CD14-positive monocyte (primary cell): Measurements from ENCODE around the gene TTC36. TPM values are rescaled to one million over a fixed set of nuclear protein-coding genes. Genes with fewer than 3 reads are reported as not detected.

Experiments
- DNase-seq, 3 donors: peaks; one replicate each; pipeline ENCODE4 v3.0.0-alpha.2; 2011 to 2022
- H2AFZ ChIP-seq: 2 replicates; pipeline ENCODE4 v1.6.0; 2012; ENCODE audit warnings: mild to moderate bottlenecking, low read depth, low read length, inconsistent platforms; ENCODE audit not compliant: insufficient read depth, poor library complexity, severe bottlenecking
- H3K27ac ChIP-seq, 2 donors: 1 replicate in 1 of 2; 2 replicates in 1 of 2; pipeline ENCODE4 v1.5.1; 2012 to 2013; ENCODE audit warnings: low read length in 2 of 2, control low read depth in 1 of 2, inconsistent platforms in 1 of 2, low read depth in 1 of 2, mild to moderate bottlenecking in 1 of 2
- H3K27me3 ChIP-seq, 2 donors: one replicate each; pipeline versions ENCODE4 v1.6.0 to v1.6.1; 2011 to 2013; ENCODE audit warnings: low read length in 2 of 2; ENCODE audit not compliant: control insufficient read depth in 2 of 2, insufficient read depth in 2 of 2
- H3K36me3 ChIP-seq, 2 donors: replicated peaks in 1 of 2; 1 replicate in 1 of 2; 2 replicates in 1 of 2; pipeline versions ENCODE4 v1.5.1 to v1.6.1; 2012 to 2013; ENCODE audit warnings: low read length in 2 of 2, control low read depth in 1 of 2, inconsistent platforms in 1 of 2, mild to moderate bottlenecking in 1 of 2; ENCODE audit not compliant: insufficient read depth in 2 of 2, control insufficient read depth in 1 of 2
- H3K4me1 ChIP-seq, 2 donors: 1 replicate in 1 of 2; 2 replicates in 1 of 2; pipeline versions ENCODE4 v1.5.1 to v1.6.1; 2012 to 2013; ENCODE audit warnings: low read length in 2 of 2, control low read depth in 1 of 2, inconsistent platforms in 1 of 2, mild to moderate bottlenecking in 1 of 2, moderate library complexity in 1 of 2; ENCODE audit not compliant: insufficient read depth in 2 of 2, control insufficient read depth in 1 of 2
- H3K4me2 ChIP-seq: replicated peaks from 2 replicates; pipeline ENCODE3; 2012; ENCODE audit warnings: low read length, moderate library complexity, mild to moderate bottlenecking; ENCODE audit not compliant: poor library complexity, severe bottlenecking; ENCODE audit errors: extremely low read depth
- H3K4me3 ChIP-seq, 3 experiments: fragments of 200-600 bp in 1 of 3; sonication (generic) in 1 of 3; replicated peaks in 1 of 3; 1 replicate in 2 of 3; 2 replicates in 1 of 3; pipeline ENCODE4 v1.5.1; 2011 to 2013; ENCODE audit warnings: low read length in 3 of 3, mild to moderate bottlenecking in 3 of 3, control low read depth in 2 of 3, low read depth in 2 of 3, inconsistent platforms in 1 of 3, moderate library complexity in 1 of 3
- H3K79me2 ChIP-seq: 2 replicates; pipeline ENCODE4 v1.6.0; 2012; ENCODE audit warnings: mild to moderate bottlenecking, control low read depth, inconsistent platforms, low read length, moderate library complexity; ENCODE audit not compliant: insufficient read depth
- H3K9ac ChIP-seq: 2 replicates; pipeline ENCODE4 v1.6.0; 2017; ENCODE audit warnings: low read length, mild to moderate bottlenecking; ENCODE audit not compliant: insufficient read depth, poor library complexity, severe bottlenecking
- H3K9me3 ChIP-seq, 2 donors: replicated peaks in 1 of 2; 1 replicate in 1 of 2; 2 replicates in 1 of 2; pipeline versions ENCODE4 v1.5.1 to v1.6.1; 2012 to 2013; ENCODE audit warnings: low read length in 2 of 2, control low read depth in 1 of 2; ENCODE audit not compliant: control insufficient read depth in 1 of 2, insufficient read depth in 1 of 2
- H4K20me1 ChIP-seq: 2 replicates; pipeline ENCODE4 v1.6.0; 2012; ENCODE audit warnings: mild to moderate bottlenecking, low read length, control low read depth, moderate library complexity; ENCODE audit not compliant: insufficient read depth
- H3K27ac Mint-ChIP-seq, 7 donors: one replicate each; pipeline ENCODE4 v1.8.0; 2020; ENCODE audit warnings: mild to moderate bottlenecking in 7 of 7, mixed read lengths in 7 of 7, moderate library complexity in 6 of 7, inconsistent platforms in 2 of 7
- H3K27me3 Mint-ChIP-seq, 3 donors: one replicate each; pipeline ENCODE4 v1.8.0; 2021 to 2022; ENCODE audit warnings: low read depth in 3 of 3, mild to moderate bottlenecking in 3 of 3, mixed read lengths in 3 of 3, moderate library complexity in 3 of 3, inconsistent platforms in 1 of 3
- H3K36me3 Mint-ChIP-seq, 2 donors: one replicate each; pipeline ENCODE4 v1.8.0; 2020; ENCODE audit warnings: mixed read lengths in 2 of 2, inconsistent platforms in 1 of 2, mild to moderate bottlenecking in 1 of 2
- H3K4me1 Mint-ChIP-seq: one replicate; pipeline ENCODE4 v1.8.0; 2020; ENCODE audit warnings: mild to moderate bottlenecking, mixed read lengths
- H3K4me3 Mint-ChIP-seq, 2 donors: one replicate each; pipeline ENCODE4 v1.8.0; 2020; ENCODE audit warnings: mild to moderate bottlenecking in 2 of 2, mixed read lengths in 2 of 2, moderate library complexity in 1 of 2
- H3K9me3 Mint-ChIP-seq, 7 donors: one replicate each; pipeline ENCODE4 v1.8.0; 2020 to 2022; ENCODE audit warnings: mixed read lengths in 7 of 7, mild to moderate bottlenecking in 6 of 7, moderate library complexity in 6 of 7, inconsistent platforms in 2 of 7
- WGBS: methylation state at CpG from one replicate; pipeline ENCODE4 v1.1.5; 2013; ENCODE audit warnings: missing lambda C conversion rate; ENCODE audit not compliant: insufficient coverage; 5-methylcytosine and 5-hydroxymethylcytosine counted together
- intact Hi-C, 2 donors: fragments of 100-400 bp; cut with micrococcal nuclease; formaldehyde crosslinking; loops; one replicate each; pipeline versions ENCODE4 v1.15.0 to v1.15.1; 2023
- polyA plus RNA-seq, 3 donors: library from polyadenylated mRNA; depleted of rRNA in 1 of 3; unstranded in 2 of 3; stranded (reverse) in 1 of 3; fragments of 300-500 nt in 2 of 3; fragments of >200 nt in 1 of 3; fragmentation: Illumina TruSeq in 2 of 3; gene quantifications; 1 replicate in 2 of 3; 2 replicates in 1 of 3; pipeline ENCODE4 v1.2.3, GENCODE V29; 2012 to 2021
- TF ChIP-seq, protein P1 (sequence below): fragments of 200-600 bp; IDR thresholded peaks from one replicate; pipeline ENCODE4 v1.8.0; 2022; ENCODE audit warnings: antibody characterized with exemption, mild to moderate bottlenecking

TTC36 gene
- polyA plus RNA-seq, 3 donors, result not detected

DNA sequence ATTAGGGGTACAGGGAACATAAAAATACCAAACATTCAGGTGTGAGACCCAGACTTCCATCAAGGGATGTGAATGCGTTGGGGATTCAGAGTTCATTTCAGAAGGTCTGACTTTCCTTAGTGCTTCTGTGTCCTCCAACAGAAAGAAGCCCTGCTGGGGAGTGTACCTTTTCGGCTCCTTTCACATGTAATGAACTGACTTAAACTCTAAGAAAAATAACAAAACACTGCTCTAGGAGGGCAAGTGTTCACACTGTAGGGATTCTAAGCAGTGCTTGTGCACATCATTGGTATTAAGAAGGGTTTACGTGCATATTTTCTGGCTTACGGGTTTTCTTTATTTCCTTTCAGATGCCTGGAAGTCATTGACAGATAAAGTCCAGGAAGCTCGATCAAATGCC lies 15.7 kb upstream of the TTC36 start:
- Histone ChIP-seq H3K9ac (no peak overlapping the region), H4K20me1 (no peaks in the 10 kb centered on the region), H3K79me2 (no peaks in the 10 kb centered on the region), H3K27me3 (no peaks in the 10 kb centered on the region), H3K4me3 (no peak overlapping the region), H3K4me1 (no peaks in the 10 kb centered on the region), H3K27ac (no peak overlapping the region), H3K9me3 (no peaks in the 10 kb centered on the region), H3K36me3 (peaks cover 88 to 96% of the 10 kb centered on the region in 2 donors), H3K4me2 (no peak overlapping the region), H2AFZ (no peak overlapping the region)
- TF ChIP-seq, protein P1, sequence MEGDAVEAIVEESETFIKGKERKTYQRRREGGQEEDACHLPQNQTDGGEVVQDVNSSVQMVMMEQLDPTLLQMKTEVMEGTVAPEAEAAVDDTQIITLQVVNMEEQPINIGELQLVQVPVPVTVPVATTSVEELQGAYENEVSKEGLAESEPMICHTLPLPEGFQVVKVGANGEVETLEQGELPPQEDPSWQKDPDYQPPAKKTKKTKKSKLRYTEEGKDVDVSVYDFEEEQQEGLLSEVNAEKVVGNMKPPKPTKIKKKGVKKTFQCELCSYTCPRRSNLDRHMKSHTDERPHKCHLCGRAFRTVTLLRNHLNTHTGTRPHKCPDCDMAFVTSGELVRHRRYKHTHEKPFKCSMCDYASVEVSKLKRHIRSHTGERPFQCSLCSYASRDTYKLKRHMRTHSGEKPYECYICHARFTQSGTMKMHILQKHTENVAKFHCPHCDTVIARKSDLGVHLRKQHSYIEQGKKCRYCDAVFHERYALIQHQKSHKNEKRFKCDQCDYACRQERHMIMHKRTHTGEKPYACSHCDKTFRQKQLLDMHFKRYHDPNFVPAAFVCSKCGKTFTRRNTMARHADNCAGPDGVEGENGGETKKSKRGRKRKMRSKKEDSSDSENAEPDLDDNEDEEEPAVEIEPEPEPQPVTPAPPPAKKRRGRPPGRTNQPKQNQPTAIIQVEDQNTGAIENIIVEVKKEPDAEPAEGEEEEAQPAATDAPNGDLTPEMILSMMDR, result no peak
- intact Hi-C loops, result no loop called here
- Mint-ChIP-seq H3K27ac (no peak overlapping the region), H3K4me3 (no peak overlapping the region), H3K36me3 (peaks cover 73 to 94% of the 10 kb centered on the region in 2 donors), H3K9me3 (peaks cover 0 to 1% (median 0%) of the 10 kb centered on the region in 7 donors), H3K27me3 (peaks cover 0 to 2% (median 0%) of the 10 kb centered on the region in 3 donors), H3K4me1 (peaks cover 5% of the 10 kb centered on the region)
- DNase-seq, result no peak
- 100% methylated on average over 2 of the region's 5 CpGs for WGBS

DNA sequence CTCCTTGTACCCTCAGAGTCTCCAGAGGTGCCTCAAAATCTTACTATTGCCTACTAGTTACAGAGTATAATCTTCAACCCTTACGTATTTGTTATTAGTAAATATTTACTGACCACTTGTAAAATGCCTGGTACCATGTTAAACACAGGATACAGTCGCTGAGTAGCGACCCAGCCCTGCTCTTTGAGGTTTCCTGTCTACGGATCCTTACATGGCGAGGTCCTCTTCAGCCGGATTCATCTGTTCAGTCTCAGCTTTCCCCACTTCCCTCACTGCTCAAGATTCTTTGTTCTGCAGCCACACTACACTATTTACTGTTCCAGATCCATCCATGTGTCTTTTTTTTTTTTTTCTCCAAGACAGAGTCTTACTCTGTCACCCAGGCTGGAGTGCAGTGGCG lies 13.2 kb upstream of the TTC36 start:
- H3K4me1 Mint-ChIP-seq, result peaks cover 5% of the 10 kb centered on the region
- H3K27ac Mint-ChIP-seq, result peak overlapping the region in 2 of 7 donors; percentile 1 to 7
- WGBS, result 4% methylated on average over 5 of the region's 7 CpGs
- Histone ChIP-seq H3K4me2 (no peak overlapping the region), H3K9me3 (no peaks in the 10 kb centered on the region), H3K4me1 (no peaks in the 10 kb centered on the region), H3K4me3 (no peak overlapping the region), H3K79me2 (no peaks in the 10 kb centered on the region), H3K27me3 (no peaks in the 10 kb centered on the region), H4K20me1 (no peaks in the 10 kb centered on the region), H3K36me3 (peaks cover 84 to 93% of the 10 kb centered on the region in 2 donors), H3K27ac (no peak overlapping the region), H3K9ac (no peak overlapping the region), H2AFZ (no peak overlapping the region)
- peaks cover 69 to 90% of the 10 kb centered on the region in 2 donors for H3K36me3 Mint-ChIP-seq
- no peak for DNase-seq
- intact Hi-C loops, result no loop called here
- TF ChIP-seq, protein P1, result no peak
- H3K9me3 Mint-ChIP-seq, result no peaks in the 10 kb centered on the region
- H3K4me3 Mint-ChIP-seq, result no peak overlapping the region
- H3K27me3 Mint-ChIP-seq, result peaks cover 0 to 4% (median 0%) of the 10 kb centered on the region in 3 donors
